Neural cell (in vitro differentiated cells): ENCODE data around the gene TBC1D2. TPM values are rescaled to one million over a fixed set of nuclear protein-coding genes. Genes with fewer than 3 reads are reported as not detected.
A peak's percentile ranks its signal among the peaks of the same experiment; 100 is the strongest.

Source experiments
- H2AFZ ChIP-seq: fragments of 200-600, 300-800 bp; sonication (generic), shearing (Covaris generic); 2 replicates; pipeline ENCODE4 v1.6.0; 2014; ENCODE audit warnings: low read depth, mild to moderate bottlenecking, antibody characterized with exemption, low read length, moderate library complexity
- H3F3A ChIP-seq: fragments of 200-600 bp; shearing (Covaris generic); 2 replicates; pipeline ENCODE4 v1.6.1; 2016; ENCODE audit warnings: mild to moderate bottlenecking, moderate library complexity, mixed read lengths, antibody characterized with exemption, low read length; ENCODE audit not compliant: insufficient read depth, poor library complexity, severe bottlenecking
- H3K27ac ChIP-seq: fragments of 200-600, 300-800 bp; sonication (generic), shearing (Covaris generic); 2 replicates; pipeline ENCODE4 v1.5.1; 2014; ENCODE audit warnings: mild to moderate bottlenecking, low read length, moderate library complexity
- H3K27me3 ChIP-seq: fragments of 300-800, 200-600 bp; sonication (generic), shearing (Covaris generic); 2 replicates; pipeline ENCODE4 v1.6.0; 2014; ENCODE audit warnings: mild to moderate bottlenecking, low read depth, low read length, moderate library complexity; ENCODE audit not compliant: insufficient read depth
- H3K36me3 ChIP-seq: fragments of 300-800, 200-600 bp; sonication (generic), shearing (Covaris generic); 2 replicates; pipeline ENCODE4 v1.5.1; 2014; ENCODE audit warnings: mild to moderate bottlenecking, antibody characterized with exemption, low read length, moderate library complexity; ENCODE audit not compliant: insufficient read depth
- H3K4me2 ChIP-seq: fragments of 300-800, 200-600 bp; sonication (generic), shearing (Covaris generic); 2 replicates; pipeline ENCODE4 v1.6.0; 2014; ENCODE audit warnings: mild to moderate bottlenecking, low read length
- H3K4me3 ChIP-seq: fragments of 300-800, 200-600 bp; sonication (generic), shearing (Covaris generic); 2 replicates; pipeline ENCODE4 v1.5.1; 2014; ENCODE audit warnings: mild to moderate bottlenecking, low read length, moderate library complexity
- H3K79me2 ChIP-seq: fragments of 200-600 bp; shearing (Covaris generic); replicated peaks from 2 replicates; pipeline ENCODE4 v1.6.0; 2014; ENCODE audit warnings: mild to moderate bottlenecking, low read length, moderate library complexity; ENCODE audit not compliant: insufficient read depth
- H3K9ac ChIP-seq: fragments of 300-800, 200-600 bp; sonication (generic), shearing (Covaris generic); 2 replicates; pipeline ENCODE4 v1.6.1; 2016; ENCODE audit warnings: mild to moderate bottlenecking, low read length, mixed read lengths
- H3K9me2 ChIP-seq: fragments of 200-600 bp; shearing (Covaris generic); 2 replicates; pipeline ENCODE4 v1.6.1; 2016; ENCODE audit warnings: mild to moderate bottlenecking, low read length, mixed read lengths; ENCODE audit not compliant: insufficient read depth
- H3K9me3 ChIP-seq: fragments of 200-600, 300-800 bp; sonication (generic), shearing (Covaris generic); 2 replicates; pipeline ENCODE4 v1.6.1; 2016; ENCODE audit warnings: mild to moderate bottlenecking, mixed run types, low read length, moderate library complexity, mixed read lengths
- H4K20me1 ChIP-seq: fragments of 200-600 bp; shearing (Covaris generic); 2 replicates; pipeline ENCODE4 v1.6.1; 2016; ENCODE audit warnings: mild to moderate bottlenecking, mixed run types; ENCODE audit not compliant: insufficient read depth
- EP300 ChIP-seq: fragments of 450-650 bp; conservative IDR thresholded peaks from 2 replicates; pipeline ENCODE4 v1.6.1; 2014; ENCODE audit warnings: antibody characterized with exemption, mild to moderate bottlenecking, moderate library complexity; ENCODE audit not compliant: poor library complexity, severe bottlenecking
- EZH2 ChIP-seq: fragments of 200-600, 300-800 bp; shearing (Covaris generic), sonication (generic); IDR thresholded peaks from 2 replicates; pipeline ENCODE4 v1.6.1; 2014; ENCODE audit warnings: antibody characterized with exemption, low read length, borderline replicate concordance, mild to moderate bottlenecking; ENCODE audit not compliant: insufficient read depth, poor library complexity, severe bottlenecking
- MXI1 ChIP-seq: fragments of 450-650 bp; conservative IDR thresholded peaks from 2 replicates; pipeline ENCODE4 v1.6.1; 2014; ENCODE audit warnings: antibody characterized with exemption, mild to moderate bottlenecking; ENCODE audit not compliant: poor library complexity, severe bottlenecking
- POLR2AphosphoS5 ChIP-seq: IDR thresholded peaks from 2 replicates; pipeline ENCODE4 v1.6.1; 2012
- RAD21 ChIP-seq: fragments of 450-650 bp; conservative IDR thresholded peaks from 2 replicates; pipeline ENCODE4 v1.6.1; 2014; ENCODE audit warnings: antibody characterized with exemption, mild to moderate bottlenecking, moderate library complexity
- SMC3 ChIP-seq: fragments of 450-650 bp; conservative IDR thresholded peaks from 2 replicates; pipeline ENCODE4 v1.6.1; 2014; ENCODE audit warnings: antibody characterized with exemption, mild to moderate bottlenecking, moderate library complexity; ENCODE audit not compliant: poor library complexity
- TAF1 ChIP-seq: IDR thresholded peaks from 2 replicates; pipeline ENCODE4 v1.6.1; 2012; ENCODE audit warnings: low read depth
- polyA plus RNA-seq: library from polyadenylated mRNA; depleted of rRNA; stranded (reverse); fragments of >200 nt; gene quantifications from 2 replicates; pipeline ENCODE4 v1.2.3, GENCODE V29; 2014
- TF ChIP-seq, protein P1 (sequence below): fragments of 450-650 bp; IDR thresholded peaks from 2 replicates; pipeline ENCODE4 v1.5.1; 2014; ENCODE audit warnings: antibody characterized with exemption, mild to moderate bottlenecking, moderate library complexity; ENCODE audit not compliant: poor library complexity, severe bottlenecking
- TF ChIP-seq, protein P2 (sequence below): IDR thresholded peaks from 2 replicates; pipeline ENCODE4 v1.6.1; 2012; ENCODE audit warnings: borderline replicate concordance

TBC1D2 gene
- polyA plus RNA-seq, 1 donor from 2014 or later = 4.1 TPM

DNA sequence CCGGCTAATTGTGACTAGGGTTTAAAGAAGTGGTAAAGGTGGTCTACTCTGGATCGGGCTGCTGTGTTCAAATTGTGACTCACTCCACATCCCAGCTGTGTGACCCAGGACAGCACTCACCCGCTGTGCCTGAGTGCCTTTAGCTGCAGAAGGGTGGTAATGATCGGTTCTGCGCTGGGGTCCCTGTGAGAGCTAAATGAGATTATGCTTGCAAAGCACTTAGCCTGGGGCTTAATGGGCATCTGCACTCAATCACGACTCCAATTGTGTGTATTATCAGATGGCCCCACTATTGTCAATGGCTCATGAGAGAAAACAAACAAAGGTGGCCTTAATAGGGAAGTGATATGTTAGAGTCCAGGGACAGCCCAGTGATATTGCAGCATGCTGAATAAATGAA, 25.1 kb upstream of the TBC1D2 start:
- no peaks in the 10 kb centered on the region for H4K20me1 ChIP-seq
- no peak overlapping the region for H2AFZ ChIP-seq
- H3F3A ChIP-seq = no peaks in the 10 kb centered on the region
- H3K36me3 ChIP-seq = no peaks in the 10 kb centered on the region
- no peaks in the 10 kb centered on the region for H3K9me3 ChIP-seq
- no peak overlapping the region for H3K9ac ChIP-seq
- TF ChIP-seq, protein P1, sequence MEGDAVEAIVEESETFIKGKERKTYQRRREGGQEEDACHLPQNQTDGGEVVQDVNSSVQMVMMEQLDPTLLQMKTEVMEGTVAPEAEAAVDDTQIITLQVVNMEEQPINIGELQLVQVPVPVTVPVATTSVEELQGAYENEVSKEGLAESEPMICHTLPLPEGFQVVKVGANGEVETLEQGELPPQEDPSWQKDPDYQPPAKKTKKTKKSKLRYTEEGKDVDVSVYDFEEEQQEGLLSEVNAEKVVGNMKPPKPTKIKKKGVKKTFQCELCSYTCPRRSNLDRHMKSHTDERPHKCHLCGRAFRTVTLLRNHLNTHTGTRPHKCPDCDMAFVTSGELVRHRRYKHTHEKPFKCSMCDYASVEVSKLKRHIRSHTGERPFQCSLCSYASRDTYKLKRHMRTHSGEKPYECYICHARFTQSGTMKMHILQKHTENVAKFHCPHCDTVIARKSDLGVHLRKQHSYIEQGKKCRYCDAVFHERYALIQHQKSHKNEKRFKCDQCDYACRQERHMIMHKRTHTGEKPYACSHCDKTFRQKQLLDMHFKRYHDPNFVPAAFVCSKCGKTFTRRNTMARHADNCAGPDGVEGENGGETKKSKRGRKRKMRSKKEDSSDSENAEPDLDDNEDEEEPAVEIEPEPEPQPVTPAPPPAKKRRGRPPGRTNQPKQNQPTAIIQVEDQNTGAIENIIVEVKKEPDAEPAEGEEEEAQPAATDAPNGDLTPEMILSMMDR = no peak
- TF ChIP-seq POLR2AphosphoS5 = peak; percentile 54
- no peaks in the 10 kb centered on the region for H3K9me2 ChIP-seq
- H3K4me3 ChIP-seq = no peak overlapping the region
- no peak overlapping the region for H3K27ac ChIP-seq
- H3K79me2 ChIP-seq = no peaks in the 10 kb centered on the region
- peaks cover 7% of the 10 kb centered on the region for H3K27me3 ChIP-seq
- H3K4me2 ChIP-seq = no peak overlapping the region

DNA sequence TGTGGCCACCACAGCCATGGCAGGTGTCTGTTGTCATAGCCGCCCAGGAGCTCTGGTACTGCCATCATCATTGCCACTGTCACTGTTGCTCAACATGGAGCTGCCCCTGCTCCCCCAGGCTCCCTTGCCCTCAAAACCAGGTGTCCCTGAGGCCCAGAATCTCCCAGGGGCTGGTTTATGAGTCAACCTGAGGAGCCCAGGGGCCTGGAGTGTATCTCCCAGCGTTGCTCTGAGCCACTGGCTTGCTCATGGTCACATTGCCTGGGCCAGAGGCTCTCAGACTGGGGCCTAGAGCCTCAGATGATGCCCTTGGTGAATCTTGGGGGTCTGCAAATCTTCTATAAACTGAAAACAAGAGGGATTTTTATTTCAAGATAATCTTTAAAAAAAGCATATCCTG, 24.7 kb upstream of the TBC1D2 start:
- no peaks in the 10 kb centered on the region for H3F3A ChIP-seq
- no peaks in the 10 kb centered on the region for H4K20me1 ChIP-seq
- no peak overlapping the region for H3K4me3 ChIP-seq
- H3K9me2 ChIP-seq = no peaks in the 10 kb centered on the region
- peaks cover 7% of the 10 kb centered on the region for H3K27me3 ChIP-seq
- H2AFZ ChIP-seq = no peak overlapping the region
- no peak overlapping the region for H3K4me2 ChIP-seq
- no peaks in the 10 kb centered on the region for H3K79me2 ChIP-seq
- no peak overlapping the region for H3K27ac ChIP-seq
- no peak for TF ChIP-seq EZH2
- TF ChIP-seq, protein P1 = no peak
- TF ChIP-seq RAD21 = no peak
- TF ChIP-seq, protein P2, sequence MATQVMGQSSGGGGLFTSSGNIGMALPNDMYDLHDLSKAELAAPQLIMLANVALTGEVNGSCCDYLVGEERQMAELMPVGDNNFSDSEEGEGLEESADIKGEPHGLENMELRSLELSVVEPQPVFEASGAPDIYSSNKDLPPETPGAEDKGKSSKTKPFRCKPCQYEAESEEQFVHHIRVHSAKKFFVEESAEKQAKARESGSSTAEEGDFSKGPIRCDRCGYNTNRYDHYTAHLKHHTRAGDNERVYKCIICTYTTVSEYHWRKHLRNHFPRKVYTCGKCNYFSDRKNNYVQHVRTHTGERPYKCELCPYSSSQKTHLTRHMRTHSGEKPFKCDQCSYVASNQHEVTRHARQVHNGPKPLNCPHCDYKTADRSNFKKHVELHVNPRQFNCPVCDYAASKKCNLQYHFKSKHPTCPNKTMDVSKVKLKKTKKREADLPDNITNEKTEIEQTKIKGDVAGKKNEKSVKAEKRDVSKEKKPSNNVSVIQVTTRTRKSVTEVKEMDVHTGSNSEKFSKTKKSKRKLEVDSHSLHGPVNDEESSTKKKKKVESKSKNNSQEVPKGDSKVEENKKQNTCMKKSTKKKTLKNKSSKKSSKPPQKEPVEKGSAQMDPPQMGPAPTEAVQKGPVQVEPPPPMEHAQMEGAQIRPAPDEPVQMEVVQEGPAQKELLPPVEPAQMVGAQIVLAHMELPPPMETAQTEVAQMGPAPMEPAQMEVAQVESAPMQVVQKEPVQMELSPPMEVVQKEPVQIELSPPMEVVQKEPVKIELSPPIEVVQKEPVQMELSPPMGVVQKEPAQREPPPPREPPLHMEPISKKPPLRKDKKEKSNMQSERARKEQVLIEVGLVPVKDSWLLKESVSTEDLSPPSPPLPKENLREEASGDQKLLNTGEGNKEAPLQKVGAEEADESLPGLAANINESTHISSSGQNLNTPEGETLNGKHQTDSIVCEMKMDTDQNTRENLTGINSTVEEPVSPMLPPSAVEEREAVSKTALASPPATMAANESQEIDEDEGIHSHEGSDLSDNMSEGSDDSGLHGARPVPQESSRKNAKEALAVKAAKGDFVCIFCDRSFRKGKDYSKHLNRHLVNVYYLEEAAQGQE = no peak
- TF ChIP-seq EP300 = no peak
- TF ChIP-seq TAF1 = no peak
- no peak for TF ChIP-seq SMC3
- TF ChIP-seq POLR2AphosphoS5 = no peak
- TF ChIP-seq MXI1 = no peak
- no peak overlapping the region for H3K9ac ChIP-seq
- no peaks in the 10 kb centered on the region for H3K36me3 ChIP-seq
- no peaks in the 10 kb centered on the region for H3K9me3 ChIP-seq
